ENCODE results near the gene MXRA7. TPM values are rescaled to one million over a fixed set of nuclear protein-coding genes. Genes with fewer than 3 reads are reported as not detected.
"Not testable (repeated sequence)": the region's sequence is repeated elsewhere in the genome, so short reads cannot be mapped to it uniquely, and the experiment has no call there.

The MXRA7 gene
- total RNA-seq, 2 donors from 2014 or later: 12.0 to 37.2 TPM

DNA sequence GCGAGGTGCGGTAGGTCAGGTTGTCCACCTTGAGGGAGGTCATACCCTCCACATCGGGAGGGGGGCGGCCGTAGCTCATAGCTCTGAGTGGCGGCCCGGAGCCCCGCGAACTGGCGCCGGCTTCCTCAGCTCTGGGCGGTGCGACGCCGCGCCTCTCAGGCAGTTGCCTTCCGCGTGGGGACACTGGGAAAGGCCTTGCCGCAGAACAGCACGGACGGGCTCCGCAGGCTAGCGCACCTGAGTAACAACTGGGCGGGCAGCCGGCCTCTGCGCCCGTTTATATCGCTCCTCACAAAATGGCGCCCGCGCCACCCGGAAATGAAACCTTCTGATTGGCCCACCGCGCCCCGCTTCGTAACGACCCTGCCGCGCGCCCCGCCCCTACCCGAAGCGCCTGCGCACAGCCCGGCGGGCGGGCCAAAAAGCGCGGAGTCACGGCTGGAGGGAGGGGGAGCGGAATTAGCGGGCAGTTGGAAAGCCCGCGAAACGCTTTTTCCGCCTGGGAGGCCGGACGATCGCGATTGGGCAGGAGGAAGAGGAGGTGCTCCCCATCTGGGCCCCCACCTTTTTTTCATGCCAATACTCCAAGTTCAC, 26.4 kb upstream of the MXRA7 start, which contains the start of gene SRSF2:
TSS of gene SRSF2 (minus strand) at position 250 of the 594 bp plus-strand sequence. CDS start at position 79, 171 bp downstream.
- DNase-seq (peak; percentile 98), ATAC-seq (peak; percentile 80)
- intact Hi-C loops (cut with DNase I, micrococcal nuclease): no loop called here

DNA sequence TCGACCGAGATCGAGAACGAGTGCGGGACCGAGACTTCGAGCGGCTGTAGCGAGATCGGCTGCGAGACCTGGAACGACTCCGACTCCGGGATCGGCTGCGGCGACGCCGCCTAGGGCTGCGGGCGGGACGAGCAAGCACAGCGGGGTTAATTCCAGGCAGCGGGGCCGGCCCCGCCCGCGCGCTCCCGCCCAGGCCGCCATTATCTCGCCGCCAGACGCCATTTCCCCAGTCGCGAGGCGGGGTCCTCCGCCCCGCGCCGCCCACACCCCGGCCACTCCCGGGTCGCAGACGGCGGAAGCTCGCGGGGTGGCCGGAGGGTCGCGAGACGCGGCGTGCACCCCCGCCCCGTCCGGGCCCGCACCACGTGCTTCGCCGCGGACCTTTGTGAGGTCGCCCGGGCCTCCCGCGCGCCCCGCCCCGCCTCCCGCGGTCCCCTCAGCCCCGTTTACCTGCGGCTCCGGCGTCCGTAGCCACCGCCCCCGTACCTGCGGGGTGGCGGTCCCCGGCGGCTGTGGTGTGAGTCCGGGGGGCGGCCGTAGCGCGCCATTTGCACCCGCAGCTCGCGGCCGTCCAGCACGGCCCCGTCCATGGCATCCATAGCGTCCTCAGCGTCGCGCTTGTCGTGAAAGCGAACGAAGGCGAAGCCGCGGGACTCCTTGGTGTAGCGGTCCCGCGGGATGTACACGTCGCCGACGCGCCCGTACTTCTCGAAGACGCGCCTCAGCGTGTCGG, 25.8 kb upstream of the MXRA7 start:
- DNase-seq (peak; percentile 77 to 88), ATAC-seq (peak; percentile 53)
- intact Hi-C loops (cut with DNase I, micrococcal nuclease): no loop called here

DNA sequence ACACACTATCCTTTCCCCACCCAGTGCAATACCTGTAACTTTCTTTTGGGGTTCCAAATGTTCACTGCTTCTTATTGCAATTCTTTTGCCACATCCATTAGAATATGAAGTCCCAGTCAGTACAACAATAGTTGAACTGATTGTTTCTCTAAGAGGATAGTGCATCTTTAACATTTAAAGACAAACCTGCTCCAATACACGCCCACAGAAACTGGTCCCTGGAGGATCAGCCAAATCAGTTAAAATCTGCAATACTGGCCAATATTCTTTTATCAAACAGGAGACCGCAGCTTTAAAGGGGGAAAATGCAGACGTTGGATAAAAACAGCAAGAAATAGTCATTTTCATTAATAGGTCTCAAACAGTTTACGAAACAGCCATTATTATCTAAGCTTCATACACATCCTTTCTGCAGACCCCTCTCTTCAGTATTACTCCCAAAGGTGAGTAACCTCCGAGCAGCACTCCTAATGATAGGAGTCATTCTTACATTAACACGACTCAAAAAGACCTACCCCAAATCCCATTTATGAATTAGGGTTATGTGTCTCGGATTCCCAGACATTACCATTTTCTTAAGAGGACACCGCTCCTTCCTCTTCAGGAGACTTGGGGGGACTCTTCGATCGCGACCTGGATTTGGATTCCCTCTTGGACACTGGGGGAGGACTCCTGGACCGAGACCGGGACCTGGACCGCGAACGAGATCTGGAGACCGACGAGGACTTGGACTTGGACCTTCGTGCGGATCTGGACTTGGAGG, 25.0 kb upstream of the MXRA7 start:
- no peak for DNase-seq
- intact Hi-C loops (cut with DNase I, micrococcal nuclease): no loop called here
- no peak for ATAC-seq

- intact Hi-C loops (cut with DNase I, micrococcal nuclease): no loop called here
- DNase-seq: no peak
- no peak for ATAC-seq
Measured at GRCh38 chr17:76735006-76735405, 24.2 kb upstream of the MXRA7 start.

DNA sequence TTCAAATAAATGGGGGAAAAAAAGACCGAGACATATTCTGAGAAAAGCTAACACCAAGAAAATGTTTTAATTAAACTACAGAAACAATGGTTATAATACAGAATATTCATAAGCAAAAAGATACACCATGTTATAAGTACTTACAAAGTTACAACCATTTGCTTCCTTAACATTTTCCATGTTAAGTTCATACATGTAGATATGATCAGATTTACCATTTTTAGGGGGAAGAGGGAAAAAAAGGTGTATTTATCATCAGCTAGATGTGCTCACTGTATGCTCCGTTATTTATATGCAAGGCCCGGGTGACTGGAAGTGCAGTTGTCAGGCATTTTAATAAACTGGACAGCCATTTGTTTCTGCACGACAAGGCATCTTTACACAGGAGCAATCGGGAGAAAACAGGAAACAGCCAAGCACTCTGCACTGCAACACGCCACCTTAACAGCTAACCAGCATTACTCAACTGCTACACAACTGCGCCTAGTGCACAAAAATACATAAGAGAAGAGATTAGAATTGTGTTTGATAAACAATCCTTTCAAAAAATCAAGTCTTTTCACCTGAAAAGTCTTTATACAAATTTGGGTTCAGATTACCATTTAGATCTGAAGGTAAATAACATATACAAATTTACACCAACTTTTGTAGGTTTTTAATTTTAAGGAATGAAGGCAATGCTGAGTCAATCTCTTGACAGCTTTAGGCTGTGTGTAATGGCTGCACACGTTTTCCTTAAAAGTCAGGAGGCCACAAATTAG, 23.5 kb upstream of the MXRA7 start:
- ATAC-seq: no peak
- intact Hi-C loops (cut with DNase I, micrococcal nuclease): no loop called here
- no peak for DNase-seq

DNA sequence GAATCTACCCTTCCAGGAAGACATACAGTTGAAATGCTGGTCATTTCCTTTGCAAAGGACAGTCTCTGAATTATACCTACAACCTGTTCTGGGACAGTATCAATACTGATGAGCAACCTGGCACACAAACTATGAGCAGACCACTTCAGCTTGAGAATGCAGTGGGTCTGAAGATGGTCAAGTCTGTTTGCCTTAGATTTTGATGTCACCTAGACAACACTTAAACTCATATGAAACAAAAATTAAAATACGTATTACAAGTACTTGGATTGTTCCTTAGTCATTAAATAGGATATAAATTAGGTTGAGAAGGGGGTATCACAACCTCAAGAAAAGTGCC, 22.8 kb upstream of the MXRA7 start:
- intact Hi-C loops (cut with DNase I, micrococcal nuclease): no loop called here
- no peak for ATAC-seq
- no peak for DNase-seq

- intact Hi-C loops (cut with DNase I, micrococcal nuclease): no loop called here
- DNase-seq: no peak
- ATAC-seq: no peak
Measured at GRCh38 chr17:76732734-76733617, 22.2 kb upstream of the MXRA7 start.

GRCh38 chr17:76731800-76732733, 21.3 kb upstream of the MXRA7 start:
- ATAC-seq; intact Hi-C loops (cut with DNase I, micrococcal nuclease); DNase-seq: not testable (repeated sequence)

DNA sequence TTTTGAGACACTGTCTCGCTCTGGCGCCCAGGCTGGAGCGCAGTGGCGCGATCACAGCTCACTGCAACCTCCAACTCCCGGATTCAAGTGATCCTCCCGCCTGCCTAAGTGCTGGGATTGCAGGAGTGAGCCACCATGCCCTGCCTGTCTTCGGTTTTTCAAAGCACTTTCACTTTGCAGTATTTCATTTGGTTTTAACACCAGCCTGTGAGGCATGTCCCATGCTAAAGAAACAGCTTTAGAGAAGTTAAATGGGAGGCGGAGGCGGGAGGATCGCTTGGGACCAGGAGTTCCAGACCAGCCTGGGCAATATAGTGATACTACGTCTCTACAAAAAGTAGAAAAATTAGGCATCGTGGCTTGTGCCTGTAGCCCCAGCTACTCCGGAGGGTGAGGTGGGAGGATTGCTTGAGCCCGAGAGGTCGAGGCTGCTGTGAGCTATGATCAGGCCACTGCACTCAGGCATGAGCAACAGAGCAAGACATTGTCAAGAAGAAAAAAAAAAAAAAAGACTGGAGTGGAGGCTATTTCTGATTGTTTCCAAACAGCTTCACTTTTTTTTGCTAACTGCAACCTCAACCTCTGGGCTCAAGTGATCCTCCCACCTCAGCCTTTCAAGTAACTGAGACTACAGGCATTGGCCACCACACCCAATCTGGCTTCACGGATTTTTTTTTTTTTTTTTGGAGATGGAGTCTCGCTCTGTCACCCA, 17.1 kb upstream of the MXRA7 start:
- DNase-seq: peak in 1 of 2 donors; percentile 38
- intact Hi-C loops (cut with DNase I, micrococcal nuclease): no loop called here
- no peak for ATAC-seq

DNA sequence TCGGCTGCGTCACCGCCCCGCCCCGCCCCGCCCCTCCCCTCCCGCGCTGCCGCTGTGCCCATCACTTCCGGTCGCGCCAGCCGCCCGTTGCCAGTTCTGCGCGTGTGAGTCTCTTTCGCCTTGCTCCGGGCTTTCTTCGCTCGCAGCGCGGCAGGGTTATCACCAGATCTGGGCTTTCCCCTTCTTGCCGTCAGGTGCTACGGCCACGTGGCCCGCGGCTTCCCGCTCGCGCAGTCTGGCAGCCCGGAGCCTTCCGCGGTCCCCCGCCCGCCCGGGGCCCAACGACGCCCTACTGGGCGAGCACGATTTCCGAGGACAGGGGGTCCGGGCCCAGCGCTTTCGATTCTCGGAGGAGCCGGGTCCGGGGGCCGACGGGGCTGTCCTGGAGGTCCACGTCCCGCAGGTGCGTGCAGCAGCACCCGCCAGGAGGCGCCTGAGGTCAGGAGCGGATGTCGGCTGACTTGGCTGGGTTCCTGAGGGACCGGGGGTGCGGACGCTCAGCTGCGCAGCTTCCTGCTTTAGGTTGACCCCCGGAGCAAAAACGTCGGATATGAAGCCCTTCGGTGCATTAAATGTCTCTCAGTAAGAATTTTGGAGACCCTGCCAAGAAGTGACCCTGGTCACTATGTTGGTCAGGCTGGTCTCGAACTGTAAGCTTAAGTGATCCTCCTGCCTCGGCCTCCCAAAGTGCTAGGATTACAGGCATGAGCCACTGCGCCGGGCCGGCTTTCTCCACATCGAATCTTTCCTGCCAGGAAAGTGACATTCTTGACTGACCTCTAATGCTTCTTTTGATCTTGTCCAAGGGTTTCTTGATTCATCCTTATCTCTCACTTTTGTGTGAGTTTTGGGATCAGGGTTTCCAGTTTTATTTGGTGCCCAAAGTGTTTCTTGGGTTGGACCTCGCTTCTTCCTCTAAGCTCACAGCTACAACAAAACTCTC, 16.3 kb upstream of the MXRA7 start, which contains the start of gene METTL23:
TSS of gene METTL23 (plus strand) at position 64 of the 943 bp plus-strand sequence. CDS start 2,872 bp downstream, outside the sequence.
- intact Hi-C loops (cut with DNase I, micrococcal nuclease): no loop called here
- DNase-seq: peak; percentile 87 to 94
- ATAC-seq: peak; percentile 64

- intact Hi-C loops (cut with DNase I, micrococcal nuclease): no loop called here
- peak; percentile 96 to 98 for DNase-seq
- ATAC-seq: peak; percentile 86
Measured at GRCh38 chr17:76726231-76726775, 15.5 kb upstream of the MXRA7 start, which contains the start of gene JMJD6. Gene JMJD6 (minus strand): TSS chr17:76726606. CDS start chr17:76726475, 131 bp downstream.

DNA sequence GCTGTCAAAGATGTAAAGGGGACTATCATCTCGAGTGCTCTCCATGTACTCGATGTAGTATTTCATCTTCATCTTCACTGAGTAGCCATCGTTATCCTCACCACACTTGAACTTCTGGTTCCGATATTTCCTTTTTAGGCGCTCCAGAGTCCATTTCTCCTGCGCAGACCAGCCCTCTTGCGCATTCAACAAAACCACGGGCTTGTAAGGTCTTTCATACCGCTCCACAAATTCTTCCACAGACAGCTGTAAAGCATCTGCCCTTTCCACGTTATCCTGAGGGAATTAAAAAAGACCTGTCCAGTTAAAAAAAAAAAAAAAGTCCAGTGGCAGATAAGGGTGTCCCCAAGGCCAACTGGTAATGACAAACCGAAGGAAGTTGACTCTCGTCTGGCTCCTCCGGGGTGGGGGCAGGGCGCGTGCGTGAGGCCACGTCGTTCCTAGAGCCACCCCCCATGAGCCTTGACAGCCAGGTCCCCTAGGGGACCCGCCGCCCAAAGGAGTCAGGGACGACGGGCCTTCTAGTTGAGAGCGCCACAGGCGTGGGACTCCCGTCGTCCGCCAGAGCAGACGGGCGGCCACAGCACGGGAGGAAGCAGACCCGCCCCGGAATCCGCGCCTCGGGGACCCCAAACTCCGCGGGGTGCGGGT, 14.9 kb upstream of the MXRA7 start:
- peak; percentile 57 for ATAC-seq
- intact Hi-C loops (cut with DNase I, micrococcal nuclease): no loop called here

DNA sequence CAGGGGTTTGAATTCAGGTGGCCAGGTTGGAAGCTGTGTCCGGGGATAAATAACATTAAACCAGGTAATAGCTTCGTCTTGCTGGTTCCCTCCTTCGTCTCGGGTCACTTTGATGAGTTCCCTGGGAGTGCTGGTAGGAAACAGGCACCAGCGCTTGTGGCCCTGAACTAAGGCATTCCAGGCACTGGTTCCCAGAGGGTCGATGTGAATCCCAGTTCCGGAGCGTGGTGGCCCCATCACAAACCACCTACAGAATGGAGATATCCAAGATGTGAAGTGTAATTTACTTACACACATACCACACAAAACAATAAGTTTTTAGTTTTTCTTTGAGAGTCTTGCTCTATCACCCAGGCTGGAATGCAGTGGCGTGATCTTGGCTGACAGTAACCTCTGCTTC, 13.0 kb upstream of the MXRA7 start:
- DNase-seq: no peak
- no peak for ATAC-seq
- intact Hi-C loops (cut with DNase I, micrococcal nuclease): no loop called here

More for the DNA sequence above, 14.9 kb upstream of the MXRA7 start:
- peak; percentile 87 to 89 for DNase-seq

DNA sequence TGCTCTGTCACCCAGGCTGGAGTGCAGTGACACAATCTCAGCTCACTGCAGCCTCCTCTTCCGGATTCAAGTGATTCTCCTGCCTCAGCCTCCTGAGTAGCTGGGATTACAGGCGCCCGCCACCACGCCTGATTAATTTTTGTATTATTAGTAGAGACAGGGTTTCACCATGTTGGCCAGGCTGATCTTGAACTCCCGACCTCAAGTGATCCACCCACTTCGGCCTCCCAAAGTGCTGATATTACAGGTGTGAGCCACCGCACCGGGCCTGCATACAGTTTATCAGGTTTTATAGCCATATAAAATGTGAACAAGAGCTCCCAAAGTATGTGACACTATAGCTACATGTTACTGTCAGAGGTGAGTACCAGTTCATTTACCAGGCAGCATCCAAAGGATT, 12.2 kb upstream of the MXRA7 start:
- ATAC-seq; DNase-seq; intact Hi-C loops (cut with DNase I, micrococcal nuclease): not testable (repeated sequence)

Measured in left colon (tissue), 2 donors.